A673 (cell line): ENCODE data around the gene KCNIP1. TPM values are rescaled to one million over a fixed set of nuclear protein-coding genes. Genes with fewer than 3 reads are reported as not detected.

ENCODE experiments used
- BruUV-seq: library from RNA; stranded (reverse); fragments of 400-500 nt; replicated peaks from 2 replicates; lab custom pipeline; 2021; lab: Mats Ljungman, UMichigan
- CTCF ChIA-PET: fragments of 300-600 bp; sonication (Branson Sonifier 250); formaldehyde crosslinking; loops from one replicate; lab custom pipeline; 2022; ENCODE audit warnings: antibody characterized with exemption; lab: Charles Lee
- POLR2A ChIA-PET: fragments of 300-600 bp; sonication (Branson Sonifier 250); formaldehyde crosslinking; loops from one replicate; lab custom pipeline; 2022; ENCODE audit warnings: antibody characterized with exemption; ENCODE audit not compliant: low non-redundant PET; lab: Charles Lee
- DNase-seq: peaks from one replicate; pipeline ENCODE4 v3.0.0-alpha.2; 2015; ENCODE audit warnings: low spot score
- H3K27ac ChIP-seq: fragments of 200-600 bp; sonication (generic); 2 replicates; pipeline ENCODE4 v1.5.1; 2016; ENCODE audit warnings: mixed run types, low read depth, mild to moderate bottlenecking, mixed read lengths, antibody characterized with exemption, low read length; ENCODE audit not compliant: poor library complexity, severe bottlenecking
- H3K27me3 ChIP-seq: fragments of 200-600 bp; sonication (generic); replicated peaks from 2 replicates; pipeline ENCODE4 v1.6.1; 2017; ENCODE audit warnings: mixed run types, low read depth, mild to moderate bottlenecking, mixed read lengths, antibody characterized with exemption, low read length; ENCODE audit not compliant: insufficient read depth, poor library complexity
- H3K36me3 ChIP-seq: fragments of 200-600 bp; sonication (generic); 2 replicates; pipeline ENCODE4 v1.6.1; 2016; ENCODE audit warnings: mixed run types, mild to moderate bottlenecking, mixed read lengths, antibody characterized with exemption, low read length; ENCODE audit not compliant: insufficient read depth, poor library complexity, severe bottlenecking
- H3K4me1 ChIP-seq: fragments of 200-600 bp; sonication (generic); 2 replicates; pipeline ENCODE4 v1.6.1; 2017; ENCODE audit warnings: mixed run types, mild to moderate bottlenecking, mixed read lengths, antibody characterized with exemption, low read length; ENCODE audit not compliant: insufficient read depth, poor library complexity, severe bottlenecking
- H3K4me3 ChIP-seq: fragments of 200-600 bp; sonication (generic); 2 replicates; pipeline ENCODE4 v1.5.1; 2016; ENCODE audit warnings: low read depth, mixed run types, mild to moderate bottlenecking, mixed read lengths, low read length; ENCODE audit not compliant: poor library complexity, severe bottlenecking
- H3K9me3 ChIP-seq: fragments of 200-600 bp; sonication (generic); 2 replicates; pipeline ENCODE4 v1.6.1; 2016; ENCODE audit warnings: mixed run types, low read depth, mild to moderate bottlenecking, mixed read lengths, antibody characterized with exemption, low read length; ENCODE audit not compliant: poor library complexity, severe bottlenecking
- CTCF ChIP-seq: fragments of 300-800, 200-600 bp; sonication (generic); conservative IDR thresholded peaks from 2 replicates; pipeline ENCODE4 v1.5.1; 2017; ENCODE audit warnings: low read depth, mild to moderate bottlenecking, antibody characterized with exemption, low read length, moderate library complexity, mixed read lengths
- EZH2 ChIP-seq: fragments of 200-600 bp; sonication (generic); IDR thresholded peaks from 2 replicates; pipeline ENCODE4 v1.6.1; 2017; ENCODE audit warnings: borderline replicate concordance, low read depth, mild to moderate bottlenecking, mixed read lengths, antibody characterized with exemption, low read length; ENCODE audit not compliant: poor library complexity, severe bottlenecking
- intact Hi-C: fragments of 100-400 bp; cut with micrococcal nuclease; formaldehyde crosslinking; loops from one replicate; pipeline ENCODE4 v1.10.0; 2022; ENCODE audit not compliant: unreplicated experiment
- total RNA-seq: library from RNA; stranded (reverse); gene quantifications from 2 replicates; pipeline ENCODE4 v1.2.3, GENCODE V29; 2021

KCNIP1 gene
- total RNA-seq, 1 experiment from 2014 or later: 3.7 TPM

DNA sequence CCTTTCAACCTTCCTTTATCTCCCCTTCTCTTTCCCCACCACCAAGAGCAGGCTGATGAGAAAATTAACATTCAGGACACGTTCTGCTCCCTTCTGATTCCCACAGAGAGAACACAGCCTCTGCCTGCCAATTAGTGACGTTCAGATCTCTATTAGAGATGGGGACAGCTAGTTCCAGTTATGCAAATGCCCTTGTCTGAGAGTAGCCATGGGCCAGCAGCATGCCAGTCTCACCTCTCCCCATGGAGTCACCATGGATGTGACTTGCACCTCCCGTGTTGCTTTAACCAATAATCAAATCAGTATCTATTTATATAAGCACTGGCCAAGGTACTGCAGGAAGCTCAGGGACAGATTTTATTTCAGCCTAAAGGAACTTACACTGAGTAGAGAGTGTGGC, 61.3 kb downstream of the KCNIP1 start:
- TF ChIP-seq CTCF: no peak
- no peak for TF ChIP-seq EZH2
- ChIA-PET CTCF (no interaction called here), POLR2A (no interaction called here)
- no peaks in the 10 kb centered on the region for H3K27me3 ChIP-seq
- no peaks in the 10 kb centered on the region for H3K9me3 ChIP-seq
- intact Hi-C loops: no loop called here
- H3K27ac ChIP-seq: no peak overlapping the region
- no peak overlapping the region for H3K4me3 ChIP-seq
- no peak for DNase-seq
- H3K4me1 ChIP-seq: no peaks in the 10 kb centered on the region
- BruUV-seq: no TSS peak
- no peaks in the 10 kb centered on the region for H3K36me3 ChIP-seq

DNA sequence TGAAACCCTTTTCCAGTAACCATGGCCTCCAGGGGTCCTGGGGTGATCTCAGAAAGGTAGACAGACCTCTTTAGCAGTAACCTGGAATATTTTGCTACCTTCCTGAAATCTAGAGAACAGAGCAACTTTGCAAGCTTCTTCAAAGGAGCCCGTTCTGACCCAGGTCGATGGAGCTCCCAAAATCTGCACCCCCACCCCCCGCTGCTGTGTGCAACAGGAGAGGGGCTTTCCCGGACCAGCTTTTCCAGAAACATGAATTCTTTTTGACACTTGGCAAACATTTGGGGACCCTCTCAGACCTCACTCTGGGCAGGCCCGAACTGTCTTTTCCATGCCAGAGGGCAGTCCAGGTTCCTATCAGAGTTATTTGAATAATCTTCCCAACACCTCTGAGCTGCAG, 65.3 kb downstream of the KCNIP1 start:
- H3K4me3 ChIP-seq: no peak overlapping the region
- TF ChIP-seq CTCF (no peak), EZH2 (no peak)
- DNase-seq: no peak
- H3K9me3 ChIP-seq: no peaks in the 10 kb centered on the region
- no TSS peak for BruUV-seq
- H3K4me1 ChIP-seq: no peaks in the 10 kb centered on the region
- POLR2A ChIA-PET: no interaction called here
- H3K36me3 ChIP-seq: no peaks in the 10 kb centered on the region
- intact Hi-C loops: no loop called here
- H3K27ac ChIP-seq: no peak overlapping the region
- peaks cover 3% of the 10 kb centered on the region for H3K27me3 ChIP-seq
- CTCF ChIA-PET: no interaction called here

DNA sequence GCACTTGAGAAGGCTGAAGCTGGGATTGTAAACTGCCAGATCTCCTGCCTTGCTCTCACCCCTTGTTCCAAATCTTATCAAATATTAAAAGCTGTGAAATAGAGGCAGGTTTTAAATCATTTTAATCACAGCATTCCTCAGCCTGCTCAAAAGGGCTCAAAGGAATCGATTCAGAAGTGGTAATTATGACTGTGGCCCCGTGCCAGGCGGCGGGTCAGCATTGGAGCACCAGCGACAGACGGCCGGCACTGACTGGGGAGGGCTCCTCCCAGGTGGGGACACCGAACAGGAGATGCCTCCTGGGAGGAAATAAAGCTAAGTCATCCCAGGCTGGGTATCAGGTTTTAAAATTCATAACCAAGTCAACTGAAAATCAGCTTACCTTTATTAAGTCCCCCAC, 66.7 kb downstream of the KCNIP1 start:
- intact Hi-C loops: no loop called here
- Histone ChIP-seq H3K27me3 (peaks cover 4% of the 10 kb centered on the region), H3K9me3 (no peaks in the 10 kb centered on the region), H3K4me3 (no peak overlapping the region), H3K4me1 (no peaks in the 10 kb centered on the region), H3K36me3 (no peaks in the 10 kb centered on the region), H3K27ac (no peak overlapping the region)
- TF ChIP-seq EZH2 (no peak), CTCF (no peak)
- ChIA-PET CTCF (no interaction called here), POLR2A (no interaction called here)
- BruUV-seq: no TSS peak
- DNase-seq: no peak
